Parietal lobe (tissue), 1 donor: ENCODE measurements around the gene TMEM115. TPM values are rescaled to one million over a fixed set of nuclear protein-coding genes. Genes with fewer than 3 reads are reported as not detected.

Source experiments
- total RNA-seq: library from RNA; depleted of rRNA; stranded (reverse); fragments of >200 nt; gene quantifications from one replicate; pipeline ENCODE4 v1.2.3, GENCODE V29; 2014

The TMEM115 gene
- total RNA-seq: 21.3 TPM

GRCh38 chr3:50358911-50359759 lies at the start of gene TMEM115:
TSS of gene TMEM115 (minus strand) at chr3:50359521. CDS start at chr3:50359063, 458 bp downstream.

GRCh38 chr3:50350527-50351322 lies 8.6 kb downstream of the TMEM115 start, which contains the start of the genes CYB561D2 and NPRL2:
TSS of gene CYB561D2 (plus strand) at chr3:50350862. CDS start at chr3:50351434, 572 bp downstream.
TSS of gene NPRL2 (minus strand) at chr3:50350775. CDS start at chr3:50350652, 123 bp downstream.

GRCh38 chr3:50345586-50346234 lies 13.6 kb downstream of the TMEM115 start, which contains the start of gene ZMYND10:
TSS of gene ZMYND10 (minus strand) at chr3:50345732. CDS start at chr3:50345579, 153 bp downstream.

GRCh38 chr3:50340448-50341329 lies 18.6 kb downstream of the TMEM115 start, which contains the start of gene RASSF1:
TSS of gene RASSF1 (minus strand) at chr3:50340836. CDS start at chr3:50340805, 31 bp downstream.

GRCh38 chr3:50327943-50328691 lies 31.2 kb downstream of the TMEM115 start, which contains the start of gene TUSC2:
TSS of gene TUSC2 (minus strand) at chr3:50328223. CDS start at chr3:50328099, 124 bp downstream.

DNA sequence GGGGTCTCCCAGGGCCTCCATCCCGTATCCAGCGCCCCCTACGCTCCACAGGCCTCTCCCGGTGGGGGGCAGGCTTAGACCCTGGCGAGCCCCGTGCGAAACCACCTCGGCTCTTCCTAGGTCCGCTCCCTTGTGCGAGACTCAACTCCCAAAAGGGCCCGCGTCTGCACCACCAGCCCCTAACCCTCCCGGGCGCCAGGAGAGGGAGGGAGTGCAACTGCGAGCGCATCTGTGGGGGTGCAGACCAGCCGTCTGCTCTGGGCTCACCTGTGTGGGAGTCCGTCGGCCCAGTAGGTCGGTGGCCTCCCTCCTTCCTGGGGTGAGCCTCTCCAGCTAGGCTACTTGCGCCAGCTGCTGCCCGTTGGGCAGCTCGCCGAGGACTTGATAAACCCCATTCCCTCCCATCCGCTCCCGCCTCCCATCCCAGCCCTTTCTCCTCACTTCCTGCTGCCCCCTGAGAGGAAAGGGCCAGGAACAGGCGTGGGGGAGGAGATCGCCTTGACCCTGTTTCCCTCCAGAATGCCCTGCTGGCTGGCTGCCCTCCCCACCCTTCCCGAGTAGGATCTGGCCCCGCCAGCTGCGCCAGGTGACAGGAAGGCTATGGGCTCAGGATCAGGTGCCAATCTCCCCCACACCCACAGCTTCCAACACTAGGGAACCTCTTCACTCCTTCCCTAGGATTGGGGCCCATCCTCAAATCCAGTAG lies 36.8 kb downstream of the TMEM115 start, which contains the start of gene HYAL2:
Gene HYAL2, minus strand, starts transcription at position 360 of the 706 bp plus-strand sequence. CDS start 2,256 bp downstream, outside the sequence.

Other genes starting within 250 kb of the TMEM115 start
- 11.3 TPM for gene SEMA3F, start 204.2 kb downstream of the TMEM115 start, total RNA-seq
- not detected for gene GNAT1, start 167.9 kb downstream of the TMEM115 start, total RNA-seq
- 8.1 TPM for gene SLC38A3, start 154.2 kb downstream of the TMEM115 start, total RNA-seq
- gene GNAI2, start 123.3 kb downstream of the TMEM115 start, total RNA-seq: 120 TPM
- gene SEMA3B, start 90.4 kb downstream of the TMEM115 start, total RNA-seq: 5.3 TPM
- not detected for gene LSMEM2, start 80.4 kb downstream of the TMEM115 start, total RNA-seq
- gene IFRD2, start 67.1 kb downstream of the TMEM115 start, total RNA-seq: 28.2 TPM
- gene HYAL3, start 60.1 kb downstream of the TMEM115 start, total RNA-seq: 5.6 TPM
- gene NAA80, start 60.1 kb downstream of the TMEM115 start, total RNA-seq: 10.3 TPM
- 2.8 TPM for gene HYAL1, start 55.9 kb downstream of the TMEM115 start, total RNA-seq
- gene HYAL2, start 36.8 kb downstream of the TMEM115 start, total RNA-seq: 41.6 TPM
- gene TUSC2, start 31.3 kb downstream of the TMEM115 start, total RNA-seq: 10.6 TPM
- gene RASSF1, start 18.7 kb downstream of the TMEM115 start, total RNA-seq: 14.1 TPM
- gene ZMYND10, start 13.8 kb downstream of the TMEM115 start, total RNA-seq: 3.4 TPM
- 33.5 TPM for gene NPRL2, start 8.7 kb downstream of the TMEM115 start, total RNA-seq
- gene CYB561D2, start 8.7 kb downstream of the TMEM115 start, total RNA-seq: 17.8 TPM
- gene CACNA2D2, start 144.1 kb upstream of the TMEM115 start, total RNA-seq: 4.1 TPM
- 12.2 TPM for gene C3orf18, start 208.2 kb upstream of the TMEM115 start, total RNA-seq
- gene HEMK1, start 210.0 kb upstream of the TMEM115 start, total RNA-seq: 11.6 TPM